ENCODE data around the gene RPS6KA2. TPM values are rescaled to one million over a fixed set of nuclear protein-coding genes. Genes with fewer than 3 reads are reported as not detected.

RPS6KA2 gene
- total RNA-seq, 1 experiment from 2014 or later, result 12.3 TPM

- peaks cover 0 to 3% of the 10 kb centered on the region in 2 experiments; a peak in 2 of 5 replicates for H3K9me3 Mint-ChIP-seq
- Histone ChIP-seq H3K9ac (ENCODE audit: extremely low read depth, insufficient read length, low read length) (no peak overlapping the region), H3K27ac (ENCODE audit: insufficient read length, low read depth, low read length) (no peak overlapping the region), H3T11ph (ENCODE audit: low read length) (no peak overlapping the region), H3K4me1 (ENCODE audit: insufficient read depth, low read length) (no peaks in the 10 kb centered on the region; the same call in 1 of the 2 replicates), H3K27me3 (ENCODE audit: insufficient read depth, low read length) (no peaks in the 10 kb centered on the region), H3K23me2 (ENCODE audit: insufficient read length, low read depth, low read length, poor library complexity, severe bottlenecking) (no peaks in the 10 kb centered on the region), H3K79me1 (ENCODE audit: insufficient read depth, low read depth, low read length, poor library complexity, severe bottlenecking) (no peaks in the 10 kb centered on the region), H3K14ac (ENCODE audit: insufficient read depth, low read length) (no peak overlapping the region), H2BK120ac (ENCODE audit: low read depth, low read length, poor library complexity, severe bottlenecking) (no peak overlapping the region), H3K9me3 (ENCODE audit: control insufficient read depth, low read depth, low read length) (no peaks in the 10 kb centered on the region), H2BK20ac (ENCODE audit: low read depth, low read length, poor library complexity, severe bottlenecking) (no peak overlapping the region), H2BK12ac (ENCODE audit: insufficient read length, low read depth, low read length) (no peak overlapping the region), H2AK5ac (ENCODE audit: insufficient read length, low read length) (no peak overlapping the region), H3K79me2 (ENCODE audit: insufficient read depth, low read length) (no peaks in the 10 kb centered on the region), H3K4ac (ENCODE audit: low read depth, low read length) (no peak overlapping the region), H3K18ac (ENCODE audit: insufficient read length, low read depth, low read length) (no peak overlapping the region), H4K20me1 (ENCODE audit: control insufficient read depth, insufficient read depth, insufficient read length) (no peaks in the 10 kb centered on the region), H3K23ac (ENCODE audit: insufficient read length, low read depth, low read length) (no peak overlapping the region), H2BK15ac (ENCODE audit: low read depth, low read length) (no peak overlapping the region), H3K4me2 (ENCODE audit: insufficient read depth, insufficient read length, low read length) (no peak overlapping the region), H4K91ac (ENCODE audit: insufficient read length, low read depth, low read length) (no peak overlapping the region), H4K8ac (replicated peaks; ENCODE audit: insufficient read length, low read depth, low read length) (no peak overlapping the region), H2BK5ac (ENCODE audit: insufficient read length, low read length) (no peak overlapping the region), H4K5ac (ENCODE audit: insufficient read length, low read depth, low read length) (no peak overlapping the region), H2AFZ (ENCODE audit: low read length) (no peak overlapping the region), H3K56ac (ENCODE audit: insufficient read length, low read depth, low read length) (no peak overlapping the region)
- H3K36me3 Mint-ChIP-seq (ENCODE audit: insufficient read depth in 1 of 3, low read depth in 3 of 3), result no peaks in the 10 kb centered on the region; a peak in 1 of 7 replicates
- peaks cover 15 to 20% of the 10 kb centered on the region in 2 experiments for H3K4me1 Mint-ChIP-seq
- no peak overlapping the region for H3K27ac Mint-ChIP-seq
- no peak for TF ChIP-seq CTCF (conservative IDR thresholded peaks at IDR 0.05)
- no CpG with 5 or more reads among the region's 9 CpGs for WGBS (ENCODE audit: extremely low coverage, insufficient read length, low lambda C conversion rate)
- H3K27me3 Mint-ChIP-seq (ENCODE audit: low read depth), result peaks cover 11% of the 10 kb centered on the region
- DNase-seq, result no peak
- no peak overlapping the region for H3K4me3 Mint-ChIP-seq
Observed at GRCh38 chr6:166670013-166670412, 43.0 kb upstream of the RPS6KA2 start.
